GM10266 (cell line): ENCODE measurements around the gene CC2D1A.

Experiments used
- DNase-seq: peaks from one replicate; pipeline ENCODE4 v3.0.0; 2012; ENCODE audit errors: extremely low spot score
- CTCF ChIP-seq: IDR thresholded peaks from 2 replicates; pipeline ENCODE4 v1.5.1; 2012; ENCODE audit warnings: mild to moderate bottlenecking, low read depth; ENCODE audit not compliant: control insufficient read depth, insufficient read depth; ENCODE audit errors: missing control alignments

Gene CC2D1A

GRCh38 chr19:13978351-13979243 is 72.6 kb downstream of the CC2D1A start:
- TF ChIP-seq CTCF = no peak
- DNase-seq = no peak

- TF ChIP-seq CTCF = no peak
- no peak for DNase-seq
These were observed 73.2 kb downstream of the CC2D1A start for GRCh38 chr19:13979244-13979615.

- TF ChIP-seq CTCF = no peak
- DNase-seq = no peak
These were observed 73.7 kb downstream of the CC2D1A start for GRCh38 chr19:13979686-13980085.

GRCh38 chr19:13980340-13980739 is 74.3 kb downstream of the CC2D1A start:
- no peak for DNase-seq
- TF ChIP-seq CTCF = no peak
